SH-SY5Y (cell line): ENCODE results near the gene SYNE2.

Experiments used
- GATA2 ChIP-seq: IDR thresholded peaks from 2 replicates; pipeline ENCODE4 v1.6.1; 2011; ENCODE audit warnings: mild to moderate bottlenecking, low read depth, low read length
- GATA3 ChIP-seq: IDR thresholded peaks from 2 replicates; pipeline ENCODE4 v1.6.1; 2011; ENCODE audit warnings: low read depth, mild to moderate bottlenecking, low read length, moderate library complexity

GRCh38 chr14:63964113-63964512, 111.3 kb downstream of the SYNE2 start:
- TF ChIP-seq GATA3, result no peak
- TF ChIP-seq GATA2, result no peak
